IMR-90 (cell line): ENCODE data around the gene IGFBP7.

Experiments
- BHLHE40 ChIP-seq: fragments of 150-350 bp; IDR thresholded peaks from 2 replicates; pipeline ENCODE4 v1.6.1; 2016; ENCODE audit warnings: mild to moderate bottlenecking, low read depth, low read length
- ELK1 ChIP-seq: fragments of 150-350 bp; IDR thresholded peaks from 2 replicates; pipeline ENCODE4 v1.6.1; 2016; ENCODE audit warnings: low read depth, mild to moderate bottlenecking, low read length, moderate library complexity, borderline replicate concordance
- FOS ChIP-seq: fragments of 150-350 bp; IDR thresholded peaks from 2 replicates; pipeline ENCODE4 v1.6.1; 2016; ENCODE audit warnings: low read depth, low read length
- MAFK ChIP-seq: IDR thresholded peaks from 2 replicates; pipeline ENCODE4 v1.6.1; 2012; ENCODE audit warnings: low read depth, low read length, improper control_type of control experiment
- MXI1 ChIP-seq: IDR thresholded peaks from 2 replicates; pipeline ENCODE4 v1.6.1; 2012; ENCODE audit warnings: low read depth, mild to moderate bottlenecking, low read length, moderate library complexity, borderline replicate concordance
- POLR2A ChIP-seq: IDR thresholded peaks from 2 replicates; pipeline ENCODE4 v1.6.1; 2012; ENCODE audit warnings: mild to moderate bottlenecking, low read depth, low read length
- RAD21 ChIP-seq: IDR thresholded peaks from 2 replicates; pipeline ENCODE4 v1.6.1; 2012; ENCODE audit warnings: low read length, improper control_type of control experiment
- TF ChIP-seq, protein P1 (sequence below): conservative IDR thresholded peaks from 2 replicates; pipeline ENCODE4 v1.5.1; 2012; ENCODE audit warnings: mild to moderate bottlenecking, low read depth, low read length, improper control_type of control experiment

GRCh38 chr4:57132743-57133137 lies 22.6 kb upstream of the IGFBP7 start:
- TF ChIP-seq POLR2A (no peak), BHLHE40 (no peak), ELK1 (no peak), FOS (no peak), RAD21 (no peak), MAFK (no peak), MXI1 (no peak)
- TF ChIP-seq, protein P1, sequence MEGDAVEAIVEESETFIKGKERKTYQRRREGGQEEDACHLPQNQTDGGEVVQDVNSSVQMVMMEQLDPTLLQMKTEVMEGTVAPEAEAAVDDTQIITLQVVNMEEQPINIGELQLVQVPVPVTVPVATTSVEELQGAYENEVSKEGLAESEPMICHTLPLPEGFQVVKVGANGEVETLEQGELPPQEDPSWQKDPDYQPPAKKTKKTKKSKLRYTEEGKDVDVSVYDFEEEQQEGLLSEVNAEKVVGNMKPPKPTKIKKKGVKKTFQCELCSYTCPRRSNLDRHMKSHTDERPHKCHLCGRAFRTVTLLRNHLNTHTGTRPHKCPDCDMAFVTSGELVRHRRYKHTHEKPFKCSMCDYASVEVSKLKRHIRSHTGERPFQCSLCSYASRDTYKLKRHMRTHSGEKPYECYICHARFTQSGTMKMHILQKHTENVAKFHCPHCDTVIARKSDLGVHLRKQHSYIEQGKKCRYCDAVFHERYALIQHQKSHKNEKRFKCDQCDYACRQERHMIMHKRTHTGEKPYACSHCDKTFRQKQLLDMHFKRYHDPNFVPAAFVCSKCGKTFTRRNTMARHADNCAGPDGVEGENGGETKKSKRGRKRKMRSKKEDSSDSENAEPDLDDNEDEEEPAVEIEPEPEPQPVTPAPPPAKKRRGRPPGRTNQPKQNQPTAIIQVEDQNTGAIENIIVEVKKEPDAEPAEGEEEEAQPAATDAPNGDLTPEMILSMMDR, result no peak
